WERI-Rb-1 (cell line): ENCODE data around the gene MACROD2.

Experiments used
- DNase-seq: peaks from one replicate; pipeline ENCODE4 v3.0.0-alpha.2; 2020
- H3K27ac ChIP-seq: fragments of 250-450 bp; sonication (Bioruptor Pico); 2 replicates; pipeline ENCODE4 v1.5.1; 2020; ENCODE audit warnings: mild to moderate bottlenecking, moderate library complexity
- H3K27me3 ChIP-seq: fragments of 250-450 bp; sonication (Bioruptor Pico); 2 replicates; pipeline ENCODE4 v1.5.1; 2021; ENCODE audit warnings: mild to moderate bottlenecking, low read depth, moderate library complexity; ENCODE audit not compliant: insufficient read depth, severe bottlenecking
- H3K36me3 ChIP-seq: fragments of 250-450 bp; sonication (Bioruptor Pico); 2 replicates; pipeline ENCODE4 v1.5.1; 2020; ENCODE audit warnings: mild to moderate bottlenecking, moderate library complexity
- H3K4me3 ChIP-seq: 2 replicates; pipeline ENCODE4 v1.5.1; 2011; ENCODE audit warnings: low read depth, mild to moderate bottlenecking, control low read depth, low read length
- H3K9me3 ChIP-seq: fragments of 250-450 bp; sonication (Bioruptor Pico); 2 replicates; pipeline ENCODE4 v1.5.1; 2021; ENCODE audit warnings: mild to moderate bottlenecking, moderate library complexity; ENCODE audit not compliant: severe bottlenecking
- CTCF ChIP-seq: IDR thresholded peaks from 2 replicates; pipeline ENCODE4 v1.5.1; 2011; ENCODE audit warnings: low read depth, mild to moderate bottlenecking, control low read depth, inconsistent platforms, low read length

MACROD2 gene

GRCh38 chr20:15584507-15584906, 1589.2 kb downstream of the MACROD2 start:
- peak overlapping the region; percentile 67 for H3K27ac ChIP-seq
- no peak for TF ChIP-seq CTCF
- H3K4me3 ChIP-seq = no peak overlapping the region
- no peaks in the 10 kb centered on the region for H3K36me3 ChIP-seq
- no peaks in the 10 kb centered on the region for H3K27me3 ChIP-seq
- no peak for DNase-seq
- peaks cover 9% of the 10 kb centered on the region for H3K9me3 ChIP-seq

GRCh38 chr20:15593081-15593480, 1597.8 kb downstream of the MACROD2 start:
- TF ChIP-seq CTCF = no peak
- no peaks in the 10 kb centered on the region for H3K27me3 ChIP-seq
- DNase-seq = peak; percentile 14

GRCh38 chr20:15594158-15594695, 1598.9 kb downstream of the MACROD2 start:
- no peak overlapping the region for H3K27ac ChIP-seq
- no peaks in the 10 kb centered on the region for H3K27me3 ChIP-seq
- H3K36me3 ChIP-seq = no peaks in the 10 kb centered on the region
- H3K4me3 ChIP-seq = no peak overlapping the region
- H3K9me3 ChIP-seq = no peaks in the 10 kb centered on the region
- no peak for DNase-seq
- TF ChIP-seq CTCF = no peak

More at GRCh38 chr20:15593081-15593480, 1597.8 kb downstream of the MACROD2 start:
- Histone ChIP-seq H3K4me3 (no peak overlapping the region), H3K9me3 (peaks cover 7% of the 10 kb centered on the region), H3K27ac (peak overlapping the region; percentile 58), H3K36me3 (no peaks in the 10 kb centered on the region)

GRCh38 chr20:15596220-15596890, 1601.0 kb downstream of the MACROD2 start:
- TF ChIP-seq CTCF = no peak
- Histone ChIP-seq H3K27me3 (no peaks in the 10 kb centered on the region), H3K9me3 (no peaks in the 10 kb centered on the region), H3K4me3 (no peak overlapping the region), H3K27ac (no peak overlapping the region), H3K36me3 (no peaks in the 10 kb centered on the region)
- no peak for DNase-seq

GRCh38 chr20:15597306-15597705, 1602.0 kb downstream of the MACROD2 start:
- Histone ChIP-seq H3K4me3 (no peak overlapping the region), H3K36me3 (no peaks in the 10 kb centered on the region), H3K27ac (no peak overlapping the region), H3K9me3 (no peaks in the 10 kb centered on the region), H3K27me3 (no peaks in the 10 kb centered on the region)
- no peak for DNase-seq
- TF ChIP-seq CTCF = no peak

- Histone ChIP-seq H3K4me3 (no peak overlapping the region), H3K36me3 (no peaks in the 10 kb centered on the region), H3K27me3 (no peaks in the 10 kb centered on the region), H3K9me3 (no peaks in the 10 kb centered on the region), H3K27ac (no peak overlapping the region)
- no peak for DNase-seq
- no peak for TF ChIP-seq CTCF
These were observed 1604.6 kb downstream of the MACROD2 start for GRCh38 chr20:15599961-15600360.
